ENCODE results near the gene TNS3. TPM values are rescaled to one million over a fixed set of nuclear protein-coding genes. Genes with fewer than 3 reads are reported as not detected.
A peak's percentile ranks its signal among the peaks of the same experiment; 100 is the strongest.

The TNS3 gene
- total RNA-seq (100 to 1,000 TPM; 117 to 140 TPM), polyA plus RNA-seq (10 to 100 TPM; 40.5 to 56.1 TPM)
- long read RNA-seq, donor 1, partial matches to known transcripts: 36 of 142 reads
- long read RNA-seq, donor 1, other reads (novel, unspliced or antisense): 106 of 142 reads
- long read RNA-seq, donor 2, partial matches to known transcripts: 22 of 57 reads
- long read RNA-seq, donor 2, other reads (novel, unspliced or antisense): 35 of 57 reads

- H3K9me3 ChIP-seq (ENCODE audit: control insufficient read depth, low read length): no peaks in the 10 kb centered on the region
- peak within 1 kb of the TSS; percentile 8 to 90 for H3K27ac ChIP-seq (ENCODE audit: low read depth in 1 of 2, low read length in 2 of 2)
- H3K36me3 ChIP-seq (ENCODE audit: control insufficient read depth in 1 of 2, insufficient read depth in 2 of 2, low read length in 1 of 2): no peaks in the 10 kb centered on the region
- ATAC-seq (ENCODE audit: low FRiP score) (peak; percentile 45), DNase-seq (peak; percentile 62 to 84)
- no peaks in the 10 kb centered on the region for H3K27me3 ChIP-seq (ENCODE audit: control insufficient read depth in 1 of 2, insufficient read depth in 2 of 2, low read length in 1 of 2)
- 6 to 7% methylated on average over 67 to 85 of the region's 85 CpGs for WGBS, 2 donors
- H3K4me1 ChIP-seq (ENCODE audit: control insufficient read depth in 1 of 2, insufficient read depth in 2 of 2, low read length in 2 of 2): peaks cover 4 to 10% of the 10 kb centered on the region in 2 donors
- intact Hi-C loops (cut with DNase I): loop anchor here (5.0 to 10.0 kb wide), 8 partner anchors 53 to 203 kb away; no protein-coding TSS in a partner anchor
- peak within 1 kb of the TSS; percentile 75 to 80 for H3K4me3 ChIP-seq (ENCODE audit: low read length in 2 of 2)
Measured at GRCh38 chr7:47581804-47582763, at the start of gene TNS3. Gene TNS3 (minus strand): TSS chr7:47582111. CDS start chr7:47439636, 142,475 bp downstream.

GRCh38 chr7:47631711-47632110 is 49.8 kb upstream of the TNS3 start:
- 95% methylated on average over 13 of the region's 13 CpGs for WGBS, 2 donors
- intact Hi-C loops (cut with DNase I): loop anchor here in 1 of 2 donors (10.0 kb wide), 1 partner anchor 47 kb away; the partner anchor contains the start of gene TNS3

GRCh38 chr7:47627580-47628283 is 45.8 kb upstream of the TNS3 start:
- intact Hi-C loops (cut with DNase I): no loop called here
- no peak for ATAC-seq (ENCODE audit: low FRiP score)
- DNase-seq: no peak
- Histone ChIP-seq H3K27me3 (ENCODE audit: control insufficient read depth in 1 of 2, insufficient read depth in 2 of 2, low read length in 1 of 2) (no peaks in the 10 kb centered on the region), H3K36me3 (ENCODE audit: control insufficient read depth in 1 of 2, insufficient read depth in 2 of 2, low read length in 1 of 2) (no peaks in the 10 kb centered on the region), H3K27ac (ENCODE audit: low read depth in 1 of 2, low read length in 2 of 2) (no peak overlapping the region), H3K4me3 (ENCODE audit: low read length in 2 of 2) (no peak overlapping the region), H3K9me3 (ENCODE audit: control insufficient read depth, low read length) (no peaks in the 10 kb centered on the region), H3K4me1 (ENCODE audit: control insufficient read depth in 1 of 2, insufficient read depth in 2 of 2, low read length in 2 of 2) (no peaks in the 10 kb centered on the region)
- 22 to 25% methylated on average over 7 of the region's 7 CpGs for WGBS, 2 donors

More at GRCh38 chr7:47631711-47632110, 49.8 kb upstream of the TNS3 start:
- ATAC-seq (ENCODE audit: low FRiP score) (no peak), DNase-seq (no peak)
- H3K27me3 ChIP-seq (ENCODE audit: control insufficient read depth in 1 of 2, insufficient read depth in 2 of 2, low read length in 1 of 2): no peaks in the 10 kb centered on the region
- peaks cover 0 to 1% of the 10 kb centered on the region in 2 donors for H3K4me1 ChIP-seq (ENCODE audit: control insufficient read depth in 1 of 2, insufficient read depth in 2 of 2, low read length in 2 of 2)
- no peaks in the 10 kb centered on the region for H3K9me3 ChIP-seq (ENCODE audit: control insufficient read depth, low read length)
- no peak overlapping the region for H3K27ac ChIP-seq (ENCODE audit: low read depth in 1 of 2, low read length in 2 of 2)
- no peak overlapping the region for H3K4me3 ChIP-seq (ENCODE audit: low read length in 2 of 2)
- no peaks in the 10 kb centered on the region for H3K36me3 ChIP-seq (ENCODE audit: control insufficient read depth in 1 of 2, insufficient read depth in 2 of 2, low read length in 1 of 2)

DNA sequence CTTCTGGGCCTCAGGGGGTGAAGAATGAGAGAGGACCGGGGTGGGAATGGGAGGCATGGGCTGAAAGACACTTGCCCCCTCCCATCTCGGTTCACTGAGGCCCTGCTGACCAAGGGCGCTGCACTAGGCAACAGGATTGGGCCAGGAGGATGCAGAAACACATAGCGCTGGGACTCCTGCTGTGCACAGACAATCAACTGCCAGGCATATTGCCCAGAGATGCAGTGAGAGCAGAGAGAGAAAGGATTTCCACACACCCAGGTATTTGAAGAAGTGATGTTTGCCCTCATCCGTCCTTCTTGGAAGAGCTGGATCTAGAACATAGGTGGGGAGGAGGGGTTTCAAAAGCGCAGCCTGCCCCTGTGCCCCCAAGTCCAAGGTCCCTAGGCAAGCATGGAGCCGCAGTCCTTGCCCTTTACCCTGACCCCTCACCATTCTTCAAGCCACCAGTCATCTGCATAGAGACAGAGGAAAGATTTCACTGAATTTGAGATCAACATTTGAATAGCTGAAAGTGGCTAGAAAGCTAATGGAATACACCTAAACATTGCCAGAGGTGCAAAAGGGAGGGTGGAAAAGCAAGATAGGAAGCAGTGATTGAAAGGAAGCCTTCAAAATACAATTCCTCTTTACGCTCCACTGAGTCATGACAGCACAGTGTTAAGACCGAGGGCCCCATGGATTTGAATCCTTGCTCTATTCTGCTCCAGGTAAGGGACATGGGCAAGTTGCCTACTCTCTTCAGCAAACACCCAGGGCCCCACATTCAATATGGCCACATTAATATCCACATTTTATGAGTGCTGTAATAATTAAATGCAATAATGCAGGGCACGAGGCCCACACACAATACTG is 44.2 kb upstream of the TNS3 start:
- Histone ChIP-seq H3K27me3 (ENCODE audit: control insufficient read depth in 1 of 2, insufficient read depth in 2 of 2, low read length in 1 of 2) (no peaks in the 10 kb centered on the region), H3K4me1 (ENCODE audit: control insufficient read depth in 1 of 2, insufficient read depth in 2 of 2, low read length in 2 of 2) (peaks cover 0 to 2% of the 10 kb centered on the region in 2 donors), H3K36me3 (ENCODE audit: control insufficient read depth in 1 of 2, insufficient read depth in 2 of 2, low read length in 1 of 2) (no peaks in the 10 kb centered on the region), H3K27ac (ENCODE audit: low read depth in 1 of 2, low read length in 2 of 2) (no peak overlapping the region), H3K4me3 (ENCODE audit: low read length in 2 of 2) (no peak overlapping the region), H3K9me3 (ENCODE audit: control insufficient read depth, low read length) (no peaks in the 10 kb centered on the region)
- intact Hi-C loops (cut with DNase I): no loop called here
- peak; percentile 5 to 9 for DNase-seq
- WGBS, 2 donors: 94 to 95% methylated on average over 10 of the region's 10 CpGs
- no peak for ATAC-seq (ENCODE audit: low FRiP score)

- H3K36me3 ChIP-seq (ENCODE audit: control insufficient read depth in 1 of 2, insufficient read depth in 2 of 2, low read length in 1 of 2): no peaks in the 10 kb centered on the region
- peak in 1 of 2 donors; percentile 13 for DNase-seq
- H3K4me3 ChIP-seq (ENCODE audit: low read length in 2 of 2): no peak overlapping the region
- ATAC-seq (ENCODE audit: low FRiP score): no peak
- peak overlapping the region in 1 of 2 donors; percentile 26 for H3K27ac ChIP-seq (ENCODE audit: low read depth in 1 of 2, low read length in 2 of 2)
- H3K27me3 ChIP-seq (ENCODE audit: control insufficient read depth in 1 of 2, insufficient read depth in 2 of 2, low read length in 1 of 2): no peaks in the 10 kb centered on the region
- H3K4me1 ChIP-seq (ENCODE audit: control insufficient read depth in 1 of 2, insufficient read depth in 2 of 2, low read length in 2 of 2): peaks cover 0 to 2% of the 10 kb centered on the region in 2 donors
- intact Hi-C loops (cut with DNase I): no loop called here
- H3K9me3 ChIP-seq (ENCODE audit: control insufficient read depth, low read length): no peaks in the 10 kb centered on the region
Measured at GRCh38 chr7:47624689-47625088, 42.8 kb upstream of the TNS3 start.

DNA sequence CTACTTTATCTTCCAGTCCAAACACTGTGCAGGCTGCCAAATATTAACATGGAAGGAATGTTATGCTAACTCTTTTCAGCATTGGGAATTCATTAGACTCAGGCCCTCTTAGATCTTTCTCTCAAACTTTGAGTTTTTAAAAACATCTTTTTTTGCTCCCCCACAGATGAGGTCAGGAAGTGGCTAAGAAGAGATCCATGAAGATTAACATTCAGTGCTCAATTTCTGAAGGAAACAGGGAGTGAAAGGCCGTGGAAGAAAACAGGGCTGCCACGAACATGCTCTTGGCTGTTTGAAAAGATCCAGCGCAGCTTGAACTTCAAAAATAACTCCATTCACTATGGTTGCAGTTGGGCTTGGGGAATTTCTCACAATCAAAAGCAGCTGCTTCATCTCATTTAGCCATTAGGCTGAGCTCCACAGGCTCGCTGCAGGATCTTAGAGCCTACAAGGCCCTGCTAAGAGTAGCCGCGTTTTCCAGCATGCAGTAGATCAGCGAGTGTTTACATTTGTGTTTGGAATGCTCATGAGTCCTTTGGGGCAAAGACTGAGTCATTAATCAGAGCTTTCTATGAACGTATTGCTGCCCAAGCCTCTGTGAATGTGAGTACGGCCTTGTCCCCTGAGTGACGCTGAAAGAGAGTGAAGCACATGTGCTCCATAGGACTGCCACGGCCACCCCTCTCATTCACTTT is 41.2 kb upstream of the TNS3 start:
- DNase-seq (peak in 1 of 2 donors; percentile 56), ATAC-seq (ENCODE audit: low FRiP score) (peak; percentile 69)
- Histone ChIP-seq H3K27me3 (ENCODE audit: control insufficient read depth in 1 of 2, insufficient read depth in 2 of 2, low read length in 1 of 2) (no peaks in the 10 kb centered on the region), H3K9me3 (ENCODE audit: control insufficient read depth, low read length) (no peaks in the 10 kb centered on the region), H3K36me3 (ENCODE audit: control insufficient read depth in 1 of 2, insufficient read depth in 2 of 2, low read length in 1 of 2) (no peaks in the 10 kb centered on the region), H3K4me3 (ENCODE audit: low read length in 2 of 2) (no peak overlapping the region), H3K4me1 (ENCODE audit: control insufficient read depth in 1 of 2, insufficient read depth in 2 of 2, low read length in 2 of 2) (peaks cover 0 to 2% of the 10 kb centered on the region in 2 donors), H3K27ac (ENCODE audit: low read depth in 1 of 2, low read length in 2 of 2) (peak overlapping the region; percentile 51 to 60)
- 5 to 6% methylated on average over 11 of the region's 11 CpGs for WGBS, 2 donors
- intact Hi-C loops (cut with DNase I): no loop called here

DNA sequence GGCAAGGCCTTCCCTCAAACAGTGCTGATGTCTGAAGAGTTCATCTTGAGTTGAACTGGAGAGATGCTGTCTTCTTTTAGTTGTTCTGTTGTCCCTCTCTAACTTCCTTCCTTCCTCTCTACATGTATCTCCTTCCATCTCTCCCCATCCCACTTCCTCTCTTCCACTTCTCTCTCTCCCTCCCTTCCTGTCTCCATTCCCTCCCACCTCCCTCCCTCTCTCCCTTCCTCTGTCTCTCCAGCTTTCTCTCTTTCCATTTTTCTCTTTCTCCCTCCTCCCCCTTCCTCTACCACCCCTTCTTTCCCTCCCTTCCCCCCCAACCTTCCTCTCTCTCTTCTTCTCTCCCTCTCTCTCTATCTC is 40.7 kb upstream of the TNS3 start:
- DNase-seq (no peak), ATAC-seq (ENCODE audit: low FRiP score) (no peak)
- Histone ChIP-seq H3K36me3 (ENCODE audit: control insufficient read depth in 1 of 2, insufficient read depth in 2 of 2, low read length in 1 of 2) (no peaks in the 10 kb centered on the region), H3K4me1 (ENCODE audit: control insufficient read depth in 1 of 2, insufficient read depth in 2 of 2, low read length in 2 of 2) (peaks cover 0 to 2% of the 10 kb centered on the region in 2 donors), H3K27me3 (ENCODE audit: control insufficient read depth in 1 of 2, insufficient read depth in 2 of 2, low read length in 1 of 2) (no peaks in the 10 kb centered on the region), H3K27ac (ENCODE audit: low read depth in 1 of 2, low read length in 2 of 2) (peak overlapping the region; percentile 51 to 58), H3K9me3 (ENCODE audit: control insufficient read depth, low read length) (no peaks in the 10 kb centered on the region), H3K4me3 (ENCODE audit: low read length in 2 of 2) (no peak overlapping the region)
- intact Hi-C loops (cut with DNase I): no loop called here

Measured in aorta (tissue), 5 donors.